ENCODE data around the gene TRAPPC12. TPM values are rescaled to one million over a fixed set of nuclear protein-coding genes. Genes with fewer than 3 reads are reported as not detected.
A peak's percentile ranks its signal among the peaks of the same experiment; 100 is the strongest.

TRAPPC12 gene
- total and polyA plus RNA-seq, 2 experiments from 2014 or later = 77.2 to 103 TPM

- TF ChIP-seq CTCF (IDR thresholded peaks at IDR 0.05; ENCODE audit: low read depth, low read length) = no peak
- DNase-seq (ENCODE audit: low read depth in 1 of 2, low spot score in 1 of 2) = no peak
- Histone ChIP-seq H3K27ac (no peak overlapping the region), H3K9me3 (ENCODE audit: low read depth) (no peaks in the 10 kb centered on the region), H3K4me1 (ENCODE audit: low read depth) (peaks cover 6% of the 10 kb centered on the region), H3K4me3 (no peak overlapping the region), H3K36me3 (peaks cover 15% of the 10 kb centered on the region), H3K27me3 (no peaks in the 10 kb centered on the region)
Observed at GRCh38 chr2:3403587-3404334, 24.3 kb downstream of the TRAPPC12 start.

- DNase-seq (ENCODE audit: low read depth in 1 of 2, low spot score in 1 of 2) = no peak
- Histone ChIP-seq H3K4me3 (no peak overlapping the region), H3K9me3 (ENCODE audit: low read depth) (no peaks in the 10 kb centered on the region), H3K36me3 (peaks cover 15% of the 10 kb centered on the region), H3K27me3 (no peaks in the 10 kb centered on the region), H3K27ac (no peak overlapping the region), H3K4me1 (ENCODE audit: low read depth) (no peaks in the 10 kb centered on the region)
- TF ChIP-seq CTCF (IDR thresholded peaks at IDR 0.05; ENCODE audit: low read depth, low read length) = no peak
Observed at GRCh38 chr2:3404349-3404894, 24.9 kb downstream of the TRAPPC12 start.

GRCh38 chr2:3405307-3405706, 25.8 kb downstream of the TRAPPC12 start:
- Histone ChIP-seq H3K27ac (peak overlapping the region; percentile 15), H3K9me3 (ENCODE audit: low read depth) (no peaks in the 10 kb centered on the region), H3K36me3 (peaks cover 15% of the 10 kb centered on the region), H3K4me1 (ENCODE audit: low read depth) (no peaks in the 10 kb centered on the region), H3K4me3 (no peak overlapping the region), H3K27me3 (no peaks in the 10 kb centered on the region)
- no peak for DNase-seq (ENCODE audit: low read depth in 1 of 2, low spot score in 1 of 2)
- no peak for TF ChIP-seq CTCF (IDR thresholded peaks at IDR 0.05; ENCODE audit: low read depth, low read length)

GRCh38 chr2:3405876-3406275, 26.4 kb downstream of the TRAPPC12 start:
- Histone ChIP-seq H3K36me3 (peaks cover 15% of the 10 kb centered on the region), H3K9me3 (ENCODE audit: low read depth) (no peaks in the 10 kb centered on the region), H3K27ac (peak overlapping the region; percentile 15), H3K4me1 (ENCODE audit: low read depth) (no peaks in the 10 kb centered on the region), H3K27me3 (no peaks in the 10 kb centered on the region), H3K4me3 (no peak overlapping the region)
- no peak for TF ChIP-seq CTCF (IDR thresholded peaks at IDR 0.05; ENCODE audit: low read depth, low read length)
- no peak for DNase-seq (ENCODE audit: low read depth in 1 of 2, low spot score in 1 of 2)

GRCh38 chr2:3406501-3406900, 27.0 kb downstream of the TRAPPC12 start:
- DNase-seq (ENCODE audit: low read depth in 1 of 2, low spot score in 1 of 2) = no peak
- no peak overlapping the region for H3K4me3 ChIP-seq
- no peak for TF ChIP-seq CTCF (IDR thresholded peaks at IDR 0.05; ENCODE audit: low read depth, low read length)
- H3K9me3 ChIP-seq (ENCODE audit: low read depth) = no peaks in the 10 kb centered on the region
- H3K36me3 ChIP-seq = peaks cover 14% of the 10 kb centered on the region
- no peak overlapping the region for H3K27ac ChIP-seq
- no peaks in the 10 kb centered on the region for H3K4me1 ChIP-seq (ENCODE audit: low read depth)
- H3K27me3 ChIP-seq = no peaks in the 10 kb centered on the region
